ENCODE measurements around the gene CDK16.

GRCh38 chrX:47191806-47192401, 26.6 kb upstream of the CDK16 start:
- TF ChIP-seq POLR2AphosphoS5 (IDR thresholded peaks at IDR 0.05) (no peak), POLR2A (IDR thresholded peaks at IDR 0.05) (no peak)
- TF ChIP-seq, protein P1, sequence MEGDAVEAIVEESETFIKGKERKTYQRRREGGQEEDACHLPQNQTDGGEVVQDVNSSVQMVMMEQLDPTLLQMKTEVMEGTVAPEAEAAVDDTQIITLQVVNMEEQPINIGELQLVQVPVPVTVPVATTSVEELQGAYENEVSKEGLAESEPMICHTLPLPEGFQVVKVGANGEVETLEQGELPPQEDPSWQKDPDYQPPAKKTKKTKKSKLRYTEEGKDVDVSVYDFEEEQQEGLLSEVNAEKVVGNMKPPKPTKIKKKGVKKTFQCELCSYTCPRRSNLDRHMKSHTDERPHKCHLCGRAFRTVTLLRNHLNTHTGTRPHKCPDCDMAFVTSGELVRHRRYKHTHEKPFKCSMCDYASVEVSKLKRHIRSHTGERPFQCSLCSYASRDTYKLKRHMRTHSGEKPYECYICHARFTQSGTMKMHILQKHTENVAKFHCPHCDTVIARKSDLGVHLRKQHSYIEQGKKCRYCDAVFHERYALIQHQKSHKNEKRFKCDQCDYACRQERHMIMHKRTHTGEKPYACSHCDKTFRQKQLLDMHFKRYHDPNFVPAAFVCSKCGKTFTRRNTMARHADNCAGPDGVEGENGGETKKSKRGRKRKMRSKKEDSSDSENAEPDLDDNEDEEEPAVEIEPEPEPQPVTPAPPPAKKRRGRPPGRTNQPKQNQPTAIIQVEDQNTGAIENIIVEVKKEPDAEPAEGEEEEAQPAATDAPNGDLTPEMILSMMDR (IDR thresholded peaks at IDR 0.05 in 8 of 11, conservative IDR thresholded peaks at IDR 0.05 in 3 of 11) = no peak
